SK-N-DZ (cell line): Measurements from ENCODE around the gene ARSD. TPM values are rescaled to one million over a fixed set of nuclear protein-coding genes. Genes with fewer than 3 reads are reported as not detected.
"Not testable (repeated sequence)": the region's sequence is repeated elsewhere in the genome, so short reads cannot be mapped to it uniquely, and the experiment has no call there.

Experiments
- DNase-seq: peaks from one replicate; pipeline ENCODE4 v3.0.0-alpha.2; 2015; ENCODE audit warnings: low spot score
- polyA plus RNA-seq, 2 experiments: library from polyadenylated mRNA; depleted of rRNA; stranded (reverse); fragments of >200 nt; gene quantifications; 2 replicates each; pipeline ENCODE4 v1.2.3, GENCODE V29; 2014

The ARSD gene, protein sequence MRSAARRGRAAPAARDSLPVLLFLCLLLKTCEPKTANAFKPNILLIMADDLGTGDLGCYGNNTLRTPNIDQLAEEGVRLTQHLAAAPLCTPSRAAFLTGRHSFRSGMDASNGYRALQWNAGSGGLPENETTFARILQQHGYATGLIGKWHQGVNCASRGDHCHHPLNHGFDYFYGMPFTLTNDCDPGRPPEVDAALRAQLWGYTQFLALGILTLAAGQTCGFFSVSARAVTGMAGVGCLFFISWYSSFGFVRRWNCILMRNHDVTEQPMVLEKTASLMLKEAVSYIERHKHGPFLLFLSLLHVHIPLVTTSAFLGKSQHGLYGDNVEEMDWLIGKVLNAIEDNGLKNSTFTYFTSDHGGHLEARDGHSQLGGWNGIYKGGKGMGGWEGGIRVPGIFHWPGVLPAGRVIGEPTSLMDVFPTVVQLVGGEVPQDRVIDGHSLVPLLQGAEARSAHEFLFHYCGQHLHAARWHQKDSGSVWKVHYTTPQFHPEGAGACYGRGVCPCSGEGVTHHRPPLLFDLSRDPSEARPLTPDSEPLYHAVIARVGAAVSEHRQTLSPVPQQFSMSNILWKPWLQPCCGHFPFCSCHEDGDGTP
- not detected in 2 replicates for polyA plus RNA-seq (2014; cell fraction: cytosol; rRNA removed)
- polyA plus RNA-seq (2014; cell fraction: nucleus; rRNA removed): not detected in 2 replicates

DNA sequence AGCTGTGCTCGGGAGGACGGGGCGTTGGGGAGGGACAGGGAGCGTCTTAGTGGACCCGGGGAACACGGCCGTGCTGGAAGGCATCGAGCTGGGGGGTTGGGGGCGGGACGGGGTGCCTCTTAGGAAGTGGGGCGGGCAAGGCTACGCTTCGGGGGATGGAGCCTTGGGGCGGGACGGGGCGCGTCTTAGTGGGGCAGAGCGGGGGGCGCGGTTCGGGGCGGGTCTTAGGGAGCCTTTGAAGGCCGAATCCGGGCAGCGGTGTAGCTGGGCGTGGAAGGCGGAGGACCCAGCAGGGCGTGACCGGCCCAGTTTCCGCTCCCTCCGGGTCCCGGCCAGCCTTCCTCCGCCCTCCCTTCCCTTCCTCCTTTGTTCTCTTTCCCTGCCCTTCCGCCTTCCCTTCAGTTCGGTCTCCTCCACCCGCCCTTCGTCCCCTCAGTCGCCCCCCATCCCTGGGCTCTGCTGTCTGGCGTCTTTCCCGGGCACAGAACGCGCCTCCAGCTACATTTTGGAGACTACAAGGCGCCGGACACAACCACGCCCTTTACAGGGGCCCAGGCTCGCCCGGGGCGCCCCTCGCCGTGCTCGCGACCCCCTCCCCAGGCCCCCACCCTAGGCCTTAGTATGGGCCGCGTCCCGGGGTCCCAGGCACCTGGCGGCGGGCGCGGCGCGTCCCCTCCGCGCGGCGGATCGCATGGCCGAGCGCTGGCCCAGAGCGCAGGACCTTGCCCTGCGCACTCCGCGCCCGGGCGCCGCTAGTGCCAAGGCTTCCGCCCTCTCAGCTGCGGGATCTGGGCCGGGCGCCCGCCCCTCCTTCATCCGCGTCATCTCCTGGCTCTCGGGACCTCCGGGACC is at the start of gene ARSD:
TSS of gene ARSD (minus strand) at position 757 of the 852 bp plus-strand sequence. CDS start at position 693, 64 bp downstream.
- no peak for DNase-seq

DNA sequence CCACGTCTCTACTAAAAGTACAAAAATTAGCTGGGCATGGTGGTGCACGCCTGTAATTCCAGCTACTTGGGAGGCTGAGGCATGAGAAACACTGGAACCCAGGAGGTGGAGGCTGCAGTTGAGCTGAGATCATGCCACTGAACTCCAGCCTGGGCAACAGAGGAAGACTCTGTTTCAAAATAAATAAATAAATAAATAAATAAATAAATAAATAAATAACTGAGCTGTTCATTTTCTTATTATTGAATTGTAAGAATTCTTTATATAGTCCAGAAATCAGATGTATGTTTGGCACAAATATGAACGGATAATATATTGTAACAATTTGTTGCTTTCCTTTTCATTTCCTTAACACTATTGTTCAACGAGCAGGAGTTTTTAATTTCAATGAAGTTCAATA is 49.5 kb upstream of the ARSD start:
- DNase-seq: not testable (repeated sequence)

DNA sequence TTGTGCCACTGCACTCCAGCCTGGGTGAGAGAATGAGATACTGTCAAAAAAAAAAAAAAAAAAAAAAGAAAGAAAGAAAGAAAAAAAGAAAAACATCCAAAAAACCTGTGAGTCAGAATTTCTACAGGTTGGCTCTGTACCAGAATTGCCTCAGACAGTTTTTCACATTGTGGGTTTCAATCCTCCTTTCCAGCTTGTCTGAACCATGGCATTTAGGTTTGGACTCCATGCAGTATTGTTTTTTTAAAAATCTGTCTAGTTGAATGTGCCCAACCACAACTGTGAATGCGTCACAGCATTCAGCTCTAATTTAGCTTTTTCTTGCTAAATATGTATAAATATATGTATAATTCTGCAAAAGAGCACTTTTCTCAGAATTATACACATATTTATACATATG is 45.8 kb upstream of the ARSD start:
- no peak for DNase-seq

DNA sequence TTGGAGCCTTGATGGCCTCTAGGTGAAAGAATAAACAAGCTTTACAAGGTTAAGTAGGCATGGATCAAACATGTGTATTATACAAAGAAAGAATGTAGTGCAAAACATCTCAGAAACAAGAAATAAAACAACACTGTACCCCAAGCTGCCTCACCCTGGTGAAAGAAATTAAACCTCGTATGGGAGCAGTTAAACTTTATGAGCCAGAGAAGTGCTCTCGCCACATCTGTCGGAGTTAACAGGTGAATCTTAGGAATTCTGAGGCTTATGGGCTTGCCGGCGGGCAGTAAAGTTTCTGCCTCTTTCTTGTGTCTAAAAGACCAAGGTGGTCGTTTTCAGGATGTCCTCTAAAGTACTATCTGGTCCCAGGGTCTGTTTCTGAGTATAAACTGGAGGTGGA is 43.3 kb upstream of the ARSD start:
- no peak for DNase-seq

DNA sequence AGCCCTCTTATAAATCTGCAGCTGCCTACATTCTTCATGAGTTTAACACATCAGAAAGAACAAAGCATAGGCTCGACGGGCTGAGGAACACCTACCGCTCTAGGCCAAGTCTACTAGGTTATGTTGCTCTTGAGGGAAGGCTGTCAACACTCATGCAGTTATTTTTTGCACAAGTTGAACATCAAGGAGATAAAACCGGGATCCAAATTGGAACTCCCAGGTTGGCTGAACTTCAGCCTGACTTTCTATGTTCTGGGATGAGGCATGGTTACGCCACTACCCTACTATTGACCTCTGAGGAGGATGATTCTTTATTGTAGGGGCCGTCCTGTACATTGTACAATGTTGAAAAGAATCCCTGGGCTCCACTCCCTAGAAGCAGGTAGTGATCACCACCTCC is 39.9 kb upstream of the ARSD start:
- no peak for DNase-seq

DNA sequence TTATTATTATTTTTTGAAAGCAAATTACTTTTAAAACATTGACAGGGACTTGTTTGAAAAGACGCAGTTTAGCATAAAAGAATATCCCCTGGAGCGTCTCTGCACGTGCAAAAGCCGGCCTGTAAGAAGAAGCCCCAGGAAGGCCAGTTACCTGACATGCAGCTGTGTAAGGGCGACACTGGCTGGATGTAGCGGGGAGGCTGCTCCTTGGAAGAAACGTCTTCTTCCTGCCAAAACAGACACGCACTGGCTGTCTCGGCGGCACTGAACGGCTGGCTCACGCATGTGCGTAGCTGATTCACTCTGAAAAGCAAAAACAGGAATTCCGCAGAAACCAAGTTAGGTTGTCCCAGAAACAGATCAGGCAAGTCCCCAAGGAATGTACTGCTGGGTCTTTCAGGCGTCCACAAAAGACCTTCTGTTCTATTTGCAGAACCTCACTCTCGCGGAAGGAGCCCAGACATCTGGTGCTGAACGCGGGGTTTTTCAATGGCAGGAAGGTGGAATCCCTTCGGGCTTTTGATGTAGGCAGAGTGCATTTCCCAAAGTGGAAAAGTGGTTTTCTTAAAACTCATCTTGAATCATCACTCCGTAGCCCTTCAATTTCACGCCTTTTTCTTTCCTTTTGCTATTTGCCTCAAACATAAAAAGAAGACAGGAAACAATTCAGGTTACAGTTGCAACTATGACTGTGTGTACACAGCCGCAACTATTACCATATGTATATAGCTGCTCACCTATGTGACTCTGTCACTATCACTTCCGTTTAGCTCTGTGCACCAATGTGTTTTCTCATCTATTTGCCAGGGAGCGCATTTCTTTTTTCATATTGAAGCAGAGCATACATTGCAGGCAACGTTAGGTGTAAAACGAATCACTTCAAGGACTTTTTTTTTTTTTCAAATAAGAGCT is 39.1 kb upstream of the ARSD start:
- DNase-seq: no peak

DNA sequence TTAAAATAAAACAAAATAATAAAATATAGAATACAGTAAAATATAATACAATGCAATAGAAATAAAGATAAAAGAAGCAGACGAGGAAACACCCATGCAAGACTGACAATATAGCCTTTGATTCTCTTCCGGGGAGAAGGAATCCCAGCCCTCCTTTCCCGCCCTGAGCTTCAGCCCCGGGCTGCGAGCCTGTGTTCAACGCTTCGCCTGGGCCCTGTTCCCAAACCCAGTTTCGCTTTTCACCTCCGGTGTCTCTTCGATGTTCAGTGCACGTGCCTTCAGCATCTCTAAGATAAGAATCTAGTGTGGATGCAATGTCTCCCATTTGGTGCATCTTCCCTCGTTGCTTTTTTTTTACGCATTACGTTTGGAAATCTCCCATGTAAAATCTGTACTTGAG is 38.4 kb upstream of the ARSD start:
- no peak for DNase-seq

DNA sequence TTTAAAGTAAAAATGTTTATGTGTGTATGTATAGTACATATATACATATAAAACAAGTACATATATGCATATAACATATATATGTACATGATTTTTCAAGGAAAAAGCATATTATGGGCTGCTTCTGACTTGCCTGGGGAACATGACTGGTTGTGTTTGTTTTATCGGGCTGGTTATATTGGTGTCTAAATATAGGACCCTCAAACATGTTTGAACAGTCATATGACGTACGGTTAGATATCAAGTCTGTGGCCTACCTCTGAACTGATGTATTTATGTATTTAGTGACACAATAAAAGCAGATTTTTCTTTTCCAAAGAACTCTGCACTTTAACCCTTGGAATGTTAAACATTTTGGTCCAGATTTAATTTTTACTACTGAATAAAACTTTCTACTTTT is 37.9 kb upstream of the ARSD start:
- no peak for DNase-seq

DNA sequence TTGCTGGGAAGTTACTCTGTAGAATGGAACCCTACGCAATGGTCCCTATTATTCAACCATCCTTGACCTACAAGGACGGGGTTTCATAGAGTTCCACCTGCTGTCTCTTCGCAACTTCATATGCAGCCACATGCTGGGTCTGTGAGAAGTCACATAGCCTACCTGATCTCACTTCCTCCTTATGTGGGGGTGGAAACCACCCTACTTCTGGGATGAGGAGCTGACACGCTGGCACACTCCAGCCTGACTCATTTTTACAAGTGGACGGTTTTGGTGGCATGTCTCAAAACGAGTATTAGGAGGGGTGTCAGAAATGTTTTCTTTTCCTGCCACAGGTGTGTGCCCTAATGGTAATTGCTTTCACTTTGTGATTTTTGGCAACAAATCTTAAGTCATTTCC is 36.8 kb upstream of the ARSD start:
- DNase-seq: no peak

DNA sequence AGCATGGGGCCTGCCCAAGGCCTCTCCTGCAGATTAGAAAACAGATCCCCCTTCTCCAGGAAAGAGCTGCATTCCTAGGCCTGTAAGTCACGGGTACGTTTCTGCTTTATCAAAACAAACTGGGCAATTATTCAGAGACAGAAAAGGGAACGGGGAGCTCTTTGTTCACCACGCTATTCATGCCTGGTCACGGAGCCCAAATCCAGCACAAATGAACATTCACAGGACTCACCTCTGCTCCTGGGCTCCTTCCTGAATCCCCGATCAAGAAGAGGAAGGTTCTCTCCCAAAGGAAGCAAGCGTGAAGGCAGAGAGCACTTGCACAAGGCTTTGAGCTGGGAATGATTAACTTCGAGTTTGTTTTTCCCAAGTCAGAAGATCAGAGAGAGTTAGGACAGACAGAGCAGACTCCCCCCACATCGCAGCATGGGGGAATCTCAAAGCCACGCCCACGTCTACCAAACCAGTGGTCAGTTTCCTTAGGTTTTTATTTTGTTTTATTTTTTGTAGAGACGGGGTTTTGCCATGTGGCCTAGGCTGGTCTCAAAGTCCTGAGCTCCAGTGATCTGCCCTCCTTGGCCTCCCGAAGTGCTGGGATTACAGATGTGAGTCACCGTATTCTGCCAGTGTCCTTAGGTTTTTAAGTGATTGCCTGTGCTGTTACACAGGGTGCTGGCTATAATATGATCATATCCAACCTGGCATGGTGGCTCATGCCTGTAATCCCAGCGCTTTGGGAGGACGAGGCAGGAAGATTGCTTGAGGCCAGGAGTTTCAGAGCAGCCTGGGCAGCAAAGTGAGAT is 35.1 kb upstream of the ARSD start:
- DNase-seq: not testable (repeated sequence)

DNA sequence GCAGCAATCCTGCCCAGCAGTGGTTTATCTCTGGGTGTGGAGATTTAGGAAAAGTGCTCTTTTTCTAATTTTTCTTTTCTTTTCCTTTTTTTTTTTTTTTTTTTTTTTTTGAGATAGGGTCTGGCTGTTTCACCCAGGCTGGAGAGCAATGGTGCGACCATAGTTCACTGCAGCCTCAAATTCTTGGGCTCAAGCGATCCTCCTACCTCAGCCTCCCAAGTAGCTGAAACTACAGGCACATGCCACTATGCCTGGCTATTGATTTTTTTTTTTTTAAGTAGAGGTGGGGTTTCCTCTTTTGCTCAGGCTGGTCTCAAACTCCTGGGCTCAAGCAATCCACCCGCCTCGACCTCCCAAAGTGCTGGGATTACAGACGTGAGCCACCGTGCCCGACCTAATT is 34.3 kb upstream of the ARSD start:
- not testable (repeated sequence) for DNase-seq

DNA sequence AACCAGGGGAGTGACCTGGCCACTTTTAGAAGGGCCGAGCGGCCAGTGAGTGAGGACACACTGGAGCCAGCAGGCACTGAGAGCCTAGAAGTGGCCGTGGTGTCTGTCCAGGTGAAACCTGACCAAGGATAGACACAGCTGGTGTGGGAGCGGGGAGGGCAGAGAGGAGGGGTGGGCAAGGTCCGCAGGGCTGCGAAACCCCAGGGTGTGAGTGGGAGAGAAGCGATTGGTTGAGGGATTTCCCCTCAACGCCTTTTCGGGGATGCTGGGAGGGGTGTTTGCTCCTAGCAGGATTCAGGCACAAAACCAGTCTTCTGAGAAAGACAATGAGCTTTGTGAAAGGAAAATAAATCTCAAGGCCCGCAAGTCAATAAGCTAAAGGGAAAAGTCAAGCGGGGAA is 33.2 kb upstream of the ARSD start:
- no peak for DNase-seq

DNA sequence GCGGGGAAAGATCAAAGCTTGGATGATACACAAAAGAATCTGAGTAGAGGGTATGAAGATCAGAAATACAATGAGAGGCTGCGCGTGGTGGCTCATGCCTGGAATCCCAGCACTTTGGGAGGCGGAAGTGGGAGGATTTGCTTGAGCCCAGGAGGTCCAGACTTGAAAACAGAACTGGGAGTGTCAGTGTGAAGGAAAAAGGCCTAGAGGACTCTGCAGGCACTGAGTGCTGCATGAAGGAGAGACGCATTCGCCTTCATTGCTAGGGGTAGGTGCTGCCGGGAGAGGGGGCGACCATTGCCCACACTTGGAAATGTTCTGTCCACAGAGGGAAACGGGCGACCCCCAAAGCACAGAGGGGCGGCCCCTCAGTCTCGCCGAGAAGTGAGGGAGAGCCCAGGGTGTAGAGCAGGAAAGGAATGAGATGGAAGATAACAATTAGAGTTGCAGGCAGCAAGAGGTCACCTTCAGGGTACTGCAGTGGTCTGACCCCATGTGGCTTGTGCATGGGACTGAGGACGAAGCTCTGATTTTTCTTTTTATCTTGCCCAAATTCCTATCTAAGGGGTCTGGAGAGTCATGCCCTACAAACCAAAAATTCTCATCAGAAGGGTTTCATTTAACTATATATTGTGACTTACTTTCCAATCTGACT is 31.8 kb upstream of the ARSD start:
- no peak for DNase-seq

DNA sequence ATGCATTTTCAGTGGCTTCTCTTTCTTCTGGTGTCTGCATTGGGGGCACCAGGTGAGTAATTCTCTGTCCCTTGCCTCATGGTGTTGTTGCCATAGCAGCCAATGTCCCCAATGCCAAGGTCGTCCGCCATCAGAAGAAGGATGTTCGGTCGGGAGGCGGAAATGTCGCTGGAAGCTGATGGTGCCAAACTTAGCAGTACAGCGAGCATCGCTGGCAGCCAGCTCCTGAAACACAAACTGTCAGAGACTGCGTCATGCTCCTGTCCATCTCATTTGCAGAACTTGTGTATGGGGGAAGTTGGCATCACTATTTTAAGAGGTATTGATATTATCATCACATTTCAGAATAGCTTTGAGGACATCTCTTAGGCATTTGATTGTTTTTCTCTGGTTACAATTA is 29.1 kb upstream of the ARSD start:
- no peak for DNase-seq

DNA sequence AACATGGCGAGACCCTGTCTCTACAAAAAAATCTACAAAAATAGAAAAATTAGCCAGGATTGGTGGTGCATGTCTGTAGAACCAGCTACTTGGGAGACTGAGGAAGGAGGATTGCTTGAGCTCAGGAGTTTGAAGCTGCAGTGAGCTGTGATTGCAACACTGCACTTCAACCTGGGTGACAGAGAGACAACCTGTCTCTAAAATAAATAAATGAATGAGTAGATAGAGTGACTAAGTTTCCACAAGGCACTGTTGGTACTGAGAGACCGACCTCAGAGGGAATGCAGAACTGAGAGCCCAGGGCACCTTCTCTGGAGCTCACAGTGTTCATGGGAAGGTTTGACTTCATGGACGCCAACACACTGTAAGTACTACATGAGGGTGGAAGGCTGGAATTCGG is 26.7 kb upstream of the ARSD start:
- DNase-seq: no peak

DNA sequence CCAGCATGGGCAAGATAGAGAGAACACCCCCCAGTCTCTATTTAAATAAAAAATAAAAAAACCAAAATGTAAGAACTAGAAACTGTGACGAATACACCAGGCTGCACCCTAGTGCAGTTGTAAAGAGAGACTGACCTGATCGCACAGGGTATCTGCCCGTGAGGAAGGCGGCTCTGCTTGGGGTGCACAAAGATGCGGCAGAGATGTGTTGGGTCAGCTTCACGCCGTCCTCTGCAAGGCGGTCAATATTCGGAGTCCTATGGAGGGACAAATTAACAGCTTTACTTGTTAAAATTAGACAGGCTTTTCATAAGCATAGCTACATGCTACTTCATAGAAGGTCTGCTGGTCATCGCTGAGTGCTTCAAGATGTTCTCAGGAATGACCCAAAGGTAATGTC is 26.1 kb upstream of the ARSD start:
- no peak for DNase-seq

DNA sequence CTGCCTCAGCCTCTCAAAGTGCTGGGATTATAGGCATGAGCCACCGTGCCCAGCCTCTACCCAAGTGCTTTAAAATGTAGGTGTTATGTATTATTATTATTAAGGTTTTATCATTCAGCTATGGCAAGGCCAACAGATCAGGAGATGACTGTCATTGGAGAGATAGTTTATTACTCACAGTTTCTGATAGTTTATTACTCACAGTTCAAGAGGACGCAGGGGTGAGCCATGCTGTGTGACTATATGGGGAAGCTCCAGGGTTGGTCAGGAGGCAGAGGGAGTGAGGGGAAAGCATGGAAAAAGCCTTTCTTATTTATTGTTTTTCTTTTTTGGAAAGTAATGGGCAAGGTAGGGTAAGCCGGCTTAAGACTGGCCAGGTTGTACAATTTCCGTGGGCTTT is 25.4 kb upstream of the ARSD start:
- DNase-seq: no peak

DNA sequence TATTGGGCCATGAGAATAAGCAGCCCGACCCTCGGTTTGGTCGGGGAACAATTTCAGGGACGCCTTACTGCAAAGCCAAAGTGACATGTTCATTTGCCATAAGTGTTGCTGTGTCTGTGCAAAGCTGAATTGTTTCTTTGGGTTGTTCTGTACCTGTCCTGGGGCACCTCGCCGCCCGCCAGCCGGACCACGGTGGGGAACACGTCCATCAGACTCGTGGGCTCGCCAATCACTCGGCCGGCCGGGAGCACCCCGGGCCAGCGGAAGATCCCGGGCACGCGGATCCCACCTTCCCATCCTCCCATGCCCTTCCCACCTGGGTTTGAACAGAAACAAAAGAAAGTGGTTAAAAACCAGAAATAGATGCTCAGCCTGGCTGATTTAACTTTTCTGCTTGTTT is 8.8 kb upstream of the ARSD start:
- DNase-seq: not testable (repeated sequence)
